Neural cell (in vitro differentiated cells): ENCODE data around the gene SLIT3. TPM values are rescaled to one million over a fixed set of nuclear protein-coding genes. Genes with fewer than 3 reads are reported as not detected.

Source experiments
- H2AFZ ChIP-seq: fragments of 200-600, 300-800 bp; sonication (generic), shearing (Covaris generic); 2 replicates; pipeline ENCODE4 v1.6.0; 2014; ENCODE audit warnings: low read depth, mild to moderate bottlenecking, antibody characterized with exemption, low read length, moderate library complexity
- H3F3A ChIP-seq: fragments of 200-600 bp; shearing (Covaris generic); 2 replicates; pipeline ENCODE4 v1.6.1; 2016; ENCODE audit warnings: mild to moderate bottlenecking, moderate library complexity, mixed read lengths, antibody characterized with exemption, low read length; ENCODE audit not compliant: insufficient read depth, poor library complexity, severe bottlenecking
- H3K27ac ChIP-seq: fragments of 200-600, 300-800 bp; sonication (generic), shearing (Covaris generic); 2 replicates; pipeline ENCODE4 v1.5.1; 2014; ENCODE audit warnings: mild to moderate bottlenecking, low read length, moderate library complexity
- H3K27me3 ChIP-seq: fragments of 300-800, 200-600 bp; sonication (generic), shearing (Covaris generic); 2 replicates; pipeline ENCODE4 v1.6.0; 2014; ENCODE audit warnings: mild to moderate bottlenecking, low read depth, low read length, moderate library complexity; ENCODE audit not compliant: insufficient read depth
- H3K36me3 ChIP-seq: fragments of 300-800, 200-600 bp; sonication (generic), shearing (Covaris generic); 2 replicates; pipeline ENCODE4 v1.5.1; 2014; ENCODE audit warnings: mild to moderate bottlenecking, antibody characterized with exemption, low read length, moderate library complexity; ENCODE audit not compliant: insufficient read depth
- H3K4me2 ChIP-seq: fragments of 300-800, 200-600 bp; sonication (generic), shearing (Covaris generic); 2 replicates; pipeline ENCODE4 v1.6.0; 2014; ENCODE audit warnings: mild to moderate bottlenecking, low read length
- H3K4me3 ChIP-seq: fragments of 300-800, 200-600 bp; sonication (generic), shearing (Covaris generic); 2 replicates; pipeline ENCODE4 v1.5.1; 2014; ENCODE audit warnings: mild to moderate bottlenecking, low read length, moderate library complexity
- H3K79me2 ChIP-seq: fragments of 200-600 bp; shearing (Covaris generic); replicated peaks from 2 replicates; pipeline ENCODE4 v1.6.0; 2014; ENCODE audit warnings: mild to moderate bottlenecking, low read length, moderate library complexity; ENCODE audit not compliant: insufficient read depth
- H3K9ac ChIP-seq: fragments of 300-800, 200-600 bp; sonication (generic), shearing (Covaris generic); 2 replicates; pipeline ENCODE4 v1.6.1; 2016; ENCODE audit warnings: mild to moderate bottlenecking, low read length, mixed read lengths
- H3K9me2 ChIP-seq: fragments of 200-600 bp; shearing (Covaris generic); 2 replicates; pipeline ENCODE4 v1.6.1; 2016; ENCODE audit warnings: mild to moderate bottlenecking, low read length, mixed read lengths; ENCODE audit not compliant: insufficient read depth
- H3K9me3 ChIP-seq: fragments of 200-600, 300-800 bp; sonication (generic), shearing (Covaris generic); 2 replicates; pipeline ENCODE4 v1.6.1; 2016; ENCODE audit warnings: mild to moderate bottlenecking, mixed run types, low read length, moderate library complexity, mixed read lengths
- H4K20me1 ChIP-seq: fragments of 200-600 bp; shearing (Covaris generic); 2 replicates; pipeline ENCODE4 v1.6.1; 2016; ENCODE audit warnings: mild to moderate bottlenecking, mixed run types; ENCODE audit not compliant: insufficient read depth
- EP300 ChIP-seq: fragments of 450-650 bp; conservative IDR thresholded peaks from 2 replicates; pipeline ENCODE4 v1.6.1; 2014; ENCODE audit warnings: antibody characterized with exemption, mild to moderate bottlenecking, moderate library complexity; ENCODE audit not compliant: poor library complexity, severe bottlenecking
- EZH2 ChIP-seq: fragments of 200-600, 300-800 bp; shearing (Covaris generic), sonication (generic); IDR thresholded peaks from 2 replicates; pipeline ENCODE4 v1.6.1; 2014; ENCODE audit warnings: antibody characterized with exemption, low read length, borderline replicate concordance, mild to moderate bottlenecking; ENCODE audit not compliant: insufficient read depth, poor library complexity, severe bottlenecking
- MXI1 ChIP-seq: fragments of 450-650 bp; conservative IDR thresholded peaks from 2 replicates; pipeline ENCODE4 v1.6.1; 2014; ENCODE audit warnings: antibody characterized with exemption, mild to moderate bottlenecking; ENCODE audit not compliant: poor library complexity, severe bottlenecking
- POLR2AphosphoS5 ChIP-seq: IDR thresholded peaks from 2 replicates; pipeline ENCODE4 v1.6.1; 2012
- RAD21 ChIP-seq: fragments of 450-650 bp; conservative IDR thresholded peaks from 2 replicates; pipeline ENCODE4 v1.6.1; 2014; ENCODE audit warnings: antibody characterized with exemption, mild to moderate bottlenecking, moderate library complexity
- SMC3 ChIP-seq: fragments of 450-650 bp; conservative IDR thresholded peaks from 2 replicates; pipeline ENCODE4 v1.6.1; 2014; ENCODE audit warnings: antibody characterized with exemption, mild to moderate bottlenecking, moderate library complexity; ENCODE audit not compliant: poor library complexity
- TAF1 ChIP-seq: IDR thresholded peaks from 2 replicates; pipeline ENCODE4 v1.6.1; 2012; ENCODE audit warnings: low read depth
- polyA plus RNA-seq: library from polyadenylated mRNA; depleted of rRNA; stranded (reverse); fragments of >200 nt; gene quantifications from 2 replicates; pipeline ENCODE4 v1.2.3, GENCODE V29; 2014
- TF ChIP-seq, protein P1 (sequence below): IDR thresholded peaks from 2 replicates; pipeline ENCODE4 v1.6.1; 2012; ENCODE audit warnings: borderline replicate concordance
- TF ChIP-seq, protein P2 (sequence below): fragments of 450-650 bp; IDR thresholded peaks from 2 replicates; pipeline ENCODE4 v1.5.1; 2014; ENCODE audit warnings: antibody characterized with exemption, mild to moderate bottlenecking, moderate library complexity; ENCODE audit not compliant: poor library complexity, severe bottlenecking

Gene SLIT3
- polyA plus RNA-seq, 1 donor from 2014 or later: 1.2 TPM

DNA sequence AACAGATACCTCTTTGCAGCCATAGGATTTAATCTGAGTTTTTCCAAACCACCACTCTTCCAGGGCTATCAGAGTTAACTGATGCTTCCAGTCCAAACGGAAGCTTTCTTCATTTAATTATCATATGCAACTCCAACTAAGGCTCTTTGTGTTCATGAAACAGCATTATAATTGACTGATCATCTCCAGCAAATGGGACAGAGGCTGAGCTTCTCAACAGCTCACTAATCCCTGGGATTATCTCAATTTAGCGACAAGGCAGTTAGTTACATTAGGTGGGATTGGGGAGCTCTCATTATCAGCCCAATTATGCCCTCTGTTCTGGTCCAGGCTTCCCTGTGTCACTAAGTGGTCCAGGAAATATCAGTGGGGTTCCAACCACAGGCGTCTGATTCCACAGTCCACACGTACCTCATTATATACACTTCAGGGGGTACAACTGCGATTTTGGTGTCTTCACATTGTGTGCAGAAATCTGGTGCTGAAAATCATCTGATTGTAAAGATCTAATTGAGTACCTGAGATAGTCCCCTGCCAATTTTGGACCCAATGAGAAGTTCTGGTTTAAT, 408.2 kb downstream of the SLIT3 start (continued):
- TF ChIP-seq, protein P1, sequence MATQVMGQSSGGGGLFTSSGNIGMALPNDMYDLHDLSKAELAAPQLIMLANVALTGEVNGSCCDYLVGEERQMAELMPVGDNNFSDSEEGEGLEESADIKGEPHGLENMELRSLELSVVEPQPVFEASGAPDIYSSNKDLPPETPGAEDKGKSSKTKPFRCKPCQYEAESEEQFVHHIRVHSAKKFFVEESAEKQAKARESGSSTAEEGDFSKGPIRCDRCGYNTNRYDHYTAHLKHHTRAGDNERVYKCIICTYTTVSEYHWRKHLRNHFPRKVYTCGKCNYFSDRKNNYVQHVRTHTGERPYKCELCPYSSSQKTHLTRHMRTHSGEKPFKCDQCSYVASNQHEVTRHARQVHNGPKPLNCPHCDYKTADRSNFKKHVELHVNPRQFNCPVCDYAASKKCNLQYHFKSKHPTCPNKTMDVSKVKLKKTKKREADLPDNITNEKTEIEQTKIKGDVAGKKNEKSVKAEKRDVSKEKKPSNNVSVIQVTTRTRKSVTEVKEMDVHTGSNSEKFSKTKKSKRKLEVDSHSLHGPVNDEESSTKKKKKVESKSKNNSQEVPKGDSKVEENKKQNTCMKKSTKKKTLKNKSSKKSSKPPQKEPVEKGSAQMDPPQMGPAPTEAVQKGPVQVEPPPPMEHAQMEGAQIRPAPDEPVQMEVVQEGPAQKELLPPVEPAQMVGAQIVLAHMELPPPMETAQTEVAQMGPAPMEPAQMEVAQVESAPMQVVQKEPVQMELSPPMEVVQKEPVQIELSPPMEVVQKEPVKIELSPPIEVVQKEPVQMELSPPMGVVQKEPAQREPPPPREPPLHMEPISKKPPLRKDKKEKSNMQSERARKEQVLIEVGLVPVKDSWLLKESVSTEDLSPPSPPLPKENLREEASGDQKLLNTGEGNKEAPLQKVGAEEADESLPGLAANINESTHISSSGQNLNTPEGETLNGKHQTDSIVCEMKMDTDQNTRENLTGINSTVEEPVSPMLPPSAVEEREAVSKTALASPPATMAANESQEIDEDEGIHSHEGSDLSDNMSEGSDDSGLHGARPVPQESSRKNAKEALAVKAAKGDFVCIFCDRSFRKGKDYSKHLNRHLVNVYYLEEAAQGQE: no peak

DNA sequence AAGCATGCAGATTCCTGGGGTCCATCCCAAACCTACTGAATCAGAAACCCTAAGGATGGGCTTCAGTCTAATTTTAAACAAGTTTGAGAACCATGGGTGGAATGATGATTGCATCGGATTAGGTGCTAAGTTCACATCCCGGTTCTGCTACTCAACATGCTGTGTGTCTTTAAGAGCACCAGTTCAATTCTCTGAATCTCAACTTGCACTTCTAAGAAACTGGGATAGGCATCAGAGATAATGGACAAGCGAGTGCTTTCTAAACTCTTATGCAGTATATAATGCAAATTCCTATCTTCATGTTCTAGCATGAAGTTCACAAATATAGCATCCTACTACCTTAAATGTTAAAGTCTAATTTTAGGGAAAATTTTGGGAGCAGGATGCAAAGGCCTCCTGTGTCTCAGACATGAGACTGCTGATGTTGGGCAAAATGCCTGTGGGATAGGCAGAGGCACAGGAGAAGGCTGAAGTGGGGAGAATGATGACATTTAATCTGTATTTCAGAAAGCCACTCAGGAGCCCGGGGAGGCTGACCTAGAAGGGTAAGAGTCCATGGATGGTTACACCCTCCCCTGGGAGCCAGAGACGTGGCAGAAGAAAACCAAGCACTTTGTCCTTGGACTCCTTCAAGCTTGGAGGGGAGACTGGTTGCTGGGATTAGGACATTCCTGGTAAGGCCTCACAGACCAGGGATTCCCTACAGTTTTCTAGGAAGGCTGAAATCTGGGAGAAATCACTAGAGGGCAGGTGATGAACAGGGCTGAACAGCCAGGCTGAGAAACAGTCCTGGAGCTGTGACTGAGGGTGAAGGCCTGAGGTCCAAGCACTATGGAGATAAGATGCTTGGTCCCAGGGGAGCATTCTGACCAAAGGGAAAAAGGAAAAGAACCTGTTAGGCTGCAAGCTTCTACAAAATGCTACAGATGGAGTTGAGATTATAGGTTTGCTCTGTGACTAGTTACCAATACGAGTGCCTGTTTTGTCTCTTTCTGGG, 409.8 kb downstream of the SLIT3 start:
- H3F3A ChIP-seq: peaks cover 5% of the 10 kb centered on the region
- H3K9me2 ChIP-seq: no peaks in the 10 kb centered on the region
- no peaks in the 10 kb centered on the region for H3K36me3 ChIP-seq
- H3K27ac ChIP-seq: no peak overlapping the region
- H3K9me3 ChIP-seq: no peaks in the 10 kb centered on the region
- no peak overlapping the region for H3K9ac ChIP-seq
- H4K20me1 ChIP-seq: no peaks in the 10 kb centered on the region
- TF ChIP-seq EZH2 (no peak), EP300 (no peak), MXI1 (no peak), POLR2AphosphoS5 (no peak), TAF1 (no peak), SMC3 (no peak), RAD21 (no peak)
- TF ChIP-seq, protein P1: no peak
- TF ChIP-seq, protein P2, sequence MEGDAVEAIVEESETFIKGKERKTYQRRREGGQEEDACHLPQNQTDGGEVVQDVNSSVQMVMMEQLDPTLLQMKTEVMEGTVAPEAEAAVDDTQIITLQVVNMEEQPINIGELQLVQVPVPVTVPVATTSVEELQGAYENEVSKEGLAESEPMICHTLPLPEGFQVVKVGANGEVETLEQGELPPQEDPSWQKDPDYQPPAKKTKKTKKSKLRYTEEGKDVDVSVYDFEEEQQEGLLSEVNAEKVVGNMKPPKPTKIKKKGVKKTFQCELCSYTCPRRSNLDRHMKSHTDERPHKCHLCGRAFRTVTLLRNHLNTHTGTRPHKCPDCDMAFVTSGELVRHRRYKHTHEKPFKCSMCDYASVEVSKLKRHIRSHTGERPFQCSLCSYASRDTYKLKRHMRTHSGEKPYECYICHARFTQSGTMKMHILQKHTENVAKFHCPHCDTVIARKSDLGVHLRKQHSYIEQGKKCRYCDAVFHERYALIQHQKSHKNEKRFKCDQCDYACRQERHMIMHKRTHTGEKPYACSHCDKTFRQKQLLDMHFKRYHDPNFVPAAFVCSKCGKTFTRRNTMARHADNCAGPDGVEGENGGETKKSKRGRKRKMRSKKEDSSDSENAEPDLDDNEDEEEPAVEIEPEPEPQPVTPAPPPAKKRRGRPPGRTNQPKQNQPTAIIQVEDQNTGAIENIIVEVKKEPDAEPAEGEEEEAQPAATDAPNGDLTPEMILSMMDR: no peak
- no peak overlapping the region for H3K4me2 ChIP-seq
- no peak overlapping the region for H2AFZ ChIP-seq
- no peaks in the 10 kb centered on the region for H3K27me3 ChIP-seq
- H3K79me2 ChIP-seq: no peaks in the 10 kb centered on the region
- H3K4me3 ChIP-seq: no peak overlapping the region
